SK-N-SH (cell line): Measurements from ENCODE around the gene TDP2.

Experiments used
- JUND ChIP-seq: IDR thresholded peaks from 2 replicates; pipeline ENCODE4 v1.4.0; 2012
- RCOR1 ChIP-seq: fragments of 150-350 bp; IDR thresholded peaks from 2 replicates; pipeline ENCODE4 v1.6.1; 2017; ENCODE audit warnings: antibody characterized with exemption, low read length
- SIN3A ChIP-seq: IDR thresholded peaks from 2 replicates; pipeline ENCODE4 v1.6.1; 2012; ENCODE audit warnings: low read depth, mild to moderate bottlenecking, low read length, moderate library complexity, borderline replicate concordance

DNA sequence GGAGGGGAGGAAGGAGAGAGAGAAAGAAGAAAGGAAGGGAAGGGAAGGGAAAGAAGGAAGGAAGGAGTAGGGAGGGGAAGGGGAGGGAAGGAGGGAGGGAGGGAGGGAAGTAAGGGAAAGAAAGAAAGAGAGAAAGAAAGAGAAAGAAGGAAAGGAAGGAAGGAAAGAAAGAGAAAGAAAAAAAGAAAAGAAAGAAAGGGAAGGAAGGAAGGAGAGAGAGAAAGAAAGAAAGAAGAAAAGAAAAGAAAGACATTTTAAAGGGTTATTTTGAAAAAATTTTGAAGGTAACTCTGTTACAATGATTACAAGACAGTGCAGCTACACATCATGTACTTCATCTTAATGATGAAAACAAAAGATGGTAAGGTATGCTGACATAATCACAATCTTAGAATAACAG, 24.6 kb downstream of the TDP2 start:
- TF ChIP-seq RCOR1: no peak
- no peak for TF ChIP-seq SIN3A
- no peak for TF ChIP-seq JUND
